HCT116 (cell line): ENCODE results near the gene ST3GAL2. TPM values are rescaled to one million over a fixed set of nuclear protein-coding genes. Genes with fewer than 3 reads are reported as not detected.
"Not testable (repeated sequence)": the region's sequence is repeated elsewhere in the genome, so short reads cannot be mapped to it uniquely, and the experiment has no call there.

Source experiments
- ATAC-seq: fragments of 200-7000 bp; cut with Tn5 transposase; 2 replicates; pipeline ENCODE4 v1.9.1; 2020; ENCODE audit warnings: mild to moderate bottlenecking, moderate library complexity
- BruUV-seq: library from RNA; stranded (reverse); fragments of 400-500 nt; replicated peaks from 2 replicates; lab custom pipeline; 2021; lab: Mats Ljungman, UMichigan
- CTCF ChIA-PET: fragments of 300-600 bp; sonication (Branson Sonifier 250); formaldehyde crosslinking; loops from one replicate; lab custom pipeline; 2021; ENCODE audit warnings: antibody characterized with exemption; lab: Charles Lee
- POLR2A ChIA-PET: fragments of 300-600, 350-600 bp; sonication (Branson Sonifier 250); formaldehyde crosslinking; loops from one replicate; lab custom pipeline; 2021; ENCODE audit warnings: antibody characterized with exemption; lab: Charles Lee
- RAD21 ChIA-PET, 2 experiments: fragments of 300-600 bp; sonication (Branson Sonifier 250); formaldehyde crosslinking; loops; one replicate each; lab custom pipeline; 2023; ENCODE audit warnings: low total read pairs in 2 of 2; ENCODE audit not compliant: uncharacterized antibody in 2 of 2, unreplicated experiment in 2 of 2, low non-redundant PET in 1 of 2; lab: Charles Lee
- DNase-seq: peaks from one replicate; pipeline ENCODE4 v3.0.0-alpha.2; 2010; ENCODE audit warnings: low read depth, low spot score
- H2AFZ ChIP-seq: fragments of 200-600 bp; shearing (Covaris generic), sonication (generic); 2 replicates; pipeline ENCODE4 v1.6.1; 2017; ENCODE audit warnings: low read depth, mixed run types, mixed read lengths, antibody characterized with exemption, low read length; ENCODE audit not compliant: poor library complexity, severe bottlenecking
- H3K27ac ChIP-seq: 2 replicates; pipeline ENCODE4 v1.5.1; 2012; ENCODE audit warnings: low read depth, low read length
- H3K27me3 ChIP-seq: fragments of 200-600 bp; sonication (generic); 2 replicates; pipeline ENCODE4 v1.6.1; 2016; ENCODE audit warnings: mixed run types, low read length, mixed read lengths; ENCODE audit not compliant: insufficient read depth
- H3K36me3 ChIP-seq, 2 experiments: fragments of 200-500 bp in 1 of 2; fragments of 200-600 bp in 1 of 2; sonication (Bioruptor generic) in 1 of 2; sonication (generic) in 1 of 2; 2 replicates each; pipeline versions ENCODE4 v1.5.1 to v1.6.1; 2014 to 2016; ENCODE audit warnings: low read length in 2 of 2, inconsistent platforms in 1 of 2, mixed read lengths in 1 of 2, mixed run types in 1 of 2; ENCODE audit not compliant: insufficient read depth in 2 of 2, control insufficient read depth in 1 of 2
- H3K4me1 ChIP-seq, 2 experiments: fragments of 200-600 bp in 1 of 2; sonication (generic) in 1 of 2; 2 replicates each; pipeline versions ENCODE4 v1.5.1 to v1.6.1; 2012 to 2017; ENCODE audit warnings: low read length in 2 of 2, inconsistent platforms in 1 of 2, mild to moderate bottlenecking in 1 of 2, mixed read lengths in 1 of 2, mixed run types in 1 of 2, moderate library complexity in 1 of 2; ENCODE audit not compliant: insufficient read depth in 2 of 2, control insufficient read depth in 1 of 2
- H3K4me2 ChIP-seq: fragments of 200-600 bp; sonication (generic); 2 replicates; pipeline ENCODE4 v1.6.1; 2017; ENCODE audit warnings: mixed run types, low read length, mixed read lengths
- H3K4me3 ChIP-seq, 2 experiments: fragments of 200-600 bp in 1 of 2; sonication (generic) in 1 of 2; replicated peaks in 1 of 2; 2 replicates each; pipeline ENCODE4 v1.5.1; 2011 to 2016; ENCODE audit warnings: low read length in 2 of 2, control low read depth in 1 of 2, low read depth in 1 of 2, mild to moderate bottlenecking in 1 of 2, mixed read lengths in 1 of 2, mixed run types in 1 of 2
- H3K79me2 ChIP-seq: fragments of 200-600 bp; sonication (generic); 2 replicates; pipeline ENCODE4 v1.6.1; 2017; ENCODE audit warnings: mild to moderate bottlenecking, mixed run types, low read length, moderate library complexity, mixed read lengths; ENCODE audit not compliant: insufficient read depth
- H3K9ac ChIP-seq: fragments of 200-600 bp; sonication (generic); 2 replicates; pipeline ENCODE4 v1.6.1; 2016; ENCODE audit warnings: low read length, mixed read lengths
- H3K9me2 ChIP-seq: fragments of 200-600 bp; sonication (generic), shearing (Covaris generic); 2 replicates; pipeline ENCODE4 v1.6.1; 2017; ENCODE audit warnings: mixed run types, mild to moderate bottlenecking, moderate library complexity; ENCODE audit not compliant: insufficient read depth
- H3K9me3 ChIP-seq, 2 experiments: fragments of 200-500 bp in 1 of 2; fragments of 200-600 bp in 1 of 2; sonication (Bioruptor generic) in 1 of 2; sonication (generic) in 1 of 2; 2 replicates each; pipeline ENCODE4 v1.6.1; 2014 to 2017; ENCODE audit warnings: low read length in 2 of 2, mixed read lengths in 2 of 2, inconsistent platforms in 1 of 2, low read depth in 1 of 2, mild to moderate bottlenecking in 1 of 2, mixed run types in 1 of 2, moderate library complexity in 1 of 2; ENCODE audit not compliant: control insufficient read depth in 1 of 2, insufficient read depth in 1 of 2
- H4K20me1 ChIP-seq: fragments of 200-600 bp; sonication (generic), shearing (Covaris generic); 2 replicates; pipeline ENCODE4 v1.6.1; 2017; ENCODE audit warnings: mixed run types, mild to moderate bottlenecking, moderate library complexity; ENCODE audit not compliant: insufficient read depth
- CBX3 ChIP-seq: IDR thresholded peaks from 2 replicates; pipeline ENCODE4 v1.6.1; 2012; ENCODE audit warnings: low read depth
- ELF1 ChIP-seq: IDR thresholded peaks from 2 replicates; pipeline ENCODE4 v1.6.1; 2012; ENCODE audit warnings: low read depth, borderline replicate concordance
- POLR2A ChIP-seq: IDR thresholded peaks from 2 replicates; pipeline ENCODE4 v1.7.0; 2011; ENCODE audit warnings: borderline replicate concordance; ENCODE audit not compliant: insufficient read depth, insufficient read length; ENCODE audit errors: extremely low read depth
- REST ChIP-seq: IDR thresholded peaks from 2 replicates; pipeline ENCODE4 v1.6.1; 2012; ENCODE audit warnings: low read depth
- SP1 ChIP-seq: IDR thresholded peaks from 2 replicates; pipeline ENCODE4 v1.6.1; 2012; ENCODE audit warnings: low read depth
- SRF ChIP-seq: IDR thresholded peaks from 2 replicates; pipeline ENCODE4 v1.6.1; 2012; ENCODE audit warnings: low read depth
- YY1 ChIP-seq: IDR thresholded peaks from 2 replicates; pipeline ENCODE4 v1.6.1; 2011; ENCODE audit warnings: low read length, low read depth, moderate library complexity, mild to moderate bottlenecking; ENCODE audit not compliant: insufficient replicate concordance; ENCODE audit errors: extremely low read depth
- ZNF274 ChIP-seq: fragments of 200-500 bp; sonication (Bioruptor generic); IDR thresholded peaks from 2 replicates; pipeline ENCODE4 v1.6.1; 2014; ENCODE audit warnings: mild to moderate bottlenecking, low read depth, low read length, inconsistent platforms
- intact Hi-C: fragments of 100-400 bp; cut with micrococcal nuclease; formaldehyde crosslinking; loops from 2 replicates; pipeline ENCODE4 v1.10.0; 2022
- total RNA-seq: library from RNA; stranded (reverse); gene quantifications from one replicate; pipeline ENCODE4 v1.2.1, GENCODE V29; 2021; ENCODE audit not compliant: unreplicated experiment

Gene ST3GAL2
- total RNA-seq, 1 experiment from 2014 or later = 9.5 TPM

DNA sequence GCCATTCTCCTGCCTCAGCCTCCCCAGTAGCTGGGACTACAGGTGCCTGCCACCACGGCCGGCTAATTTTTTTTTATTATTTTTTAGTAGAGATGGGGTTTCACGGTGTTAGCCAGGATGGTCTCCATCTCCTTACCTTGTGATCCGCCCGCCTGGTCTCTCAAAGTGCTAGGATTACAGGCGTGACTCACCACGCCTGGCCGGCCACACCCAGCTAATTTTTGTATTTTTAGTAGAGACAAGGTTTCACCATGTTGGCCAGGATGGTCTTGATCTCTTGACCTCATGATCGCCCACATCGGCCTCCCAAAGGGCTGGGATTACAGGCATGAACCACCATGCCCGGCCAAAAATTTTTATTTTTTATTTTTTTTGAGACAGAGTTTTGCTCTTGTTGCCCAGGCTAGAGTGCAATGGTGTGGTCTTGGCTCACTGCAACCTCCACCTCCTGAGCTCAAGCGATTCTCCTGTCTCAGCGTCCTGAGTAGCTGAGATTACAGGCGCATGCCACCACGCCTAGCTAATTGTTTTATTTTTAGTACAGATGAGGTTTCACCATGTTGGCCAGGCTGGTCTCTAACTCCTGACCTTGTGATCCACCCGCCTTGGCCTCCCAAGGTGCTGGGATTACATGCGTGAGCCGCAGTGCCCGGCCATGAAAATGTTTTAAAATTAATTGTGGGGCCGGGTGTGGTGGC is 52.5 kb downstream of the ST3GAL2 start:
- peak overlapping the region; percentile 23; the same call in 1 of the 2 replicates for H3K9ac ChIP-seq
- DNase-seq, H3K36me3 ChIP-seq, CTCF ChIA-PET, BruUV-seq, H4K20me1 ChIP-seq, RAD21 ChIA-PET, H2AFZ ChIP-seq, H3K9me2 ChIP-seq, intact Hi-C loops, H3K27me3 ChIP-seq, H3K79me2 ChIP-seq, H3K9me3 ChIP-seq: not testable (repeated sequence)
- POLR2A ChIA-PET = interaction anchor here (0.6 kb wide), 1 partner anchor 384 kb away, joined by 3 read pairs; no protein-coding TSS in a partner anchor
- ATAC-seq = peak; percentile 40
- H3K4me1 ChIP-seq = peaks cover 20 to 45% of the 10 kb centered on the region in 2 experiments
- H3K27ac ChIP-seq = peak overlapping the region; percentile 78
- peak overlapping the region in 1 of 2 experiments; percentile 25; a peak in 2 of 4 replicates for H3K4me3 ChIP-seq
- H3K4me2 ChIP-seq = peak overlapping the region; percentile 64

DNA sequence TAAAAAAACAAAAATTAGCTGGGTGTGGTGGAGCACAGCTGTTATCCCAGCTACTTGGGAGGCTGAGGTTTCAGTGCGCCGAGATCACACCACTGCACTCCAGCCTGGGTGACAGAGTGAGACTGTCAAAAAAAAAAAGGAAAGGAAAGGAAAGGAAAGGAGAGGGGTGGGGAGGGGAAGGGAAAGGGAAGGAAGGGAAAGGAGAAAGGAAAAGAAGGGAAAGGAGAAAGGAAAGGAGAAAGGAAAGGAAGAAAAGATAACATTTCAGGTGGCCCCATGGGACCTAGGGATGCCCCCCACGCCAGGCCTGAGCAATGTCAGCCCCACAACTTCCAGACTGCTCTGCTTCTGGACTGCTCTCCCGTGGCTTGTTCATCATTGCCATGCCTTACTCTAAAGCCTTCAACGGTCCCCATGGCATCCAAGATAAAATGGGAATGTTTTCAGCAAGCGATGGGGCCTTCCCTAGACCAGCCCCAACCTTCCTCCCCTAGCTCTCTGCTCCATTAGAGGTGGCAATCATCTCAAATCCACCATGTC is 55.4 kb downstream of the ST3GAL2 start:
- H3K27ac ChIP-seq = no peak overlapping the region
- intact Hi-C loops = loop anchor here (5.0 kb wide), 1 partner anchor 54 kb away; the partner anchor contains the start of gene ST3GAL2
- ATAC-seq (no peak), DNase-seq (no peak)
- no peaks in the 10 kb centered on the region for H3K36me3 ChIP-seq
- RAD21 ChIA-PET = interaction anchor here in 1 of 2 experiments (0.7 kb wide), 1 partner anchor 60 kb away, joined by 7 read pairs; no protein-coding TSS in a partner anchor
- no peak overlapping the region for H3K4me2 ChIP-seq
- POLR2A ChIA-PET = no interaction called here
- no peaks in the 10 kb centered on the region for H3K9me3 ChIP-seq
- H2AFZ ChIP-seq = no peak overlapping the region
- CTCF ChIA-PET = no interaction called here
- H3K79me2 ChIP-seq = peaks cover 19% of the 10 kb centered on the region
- H3K9ac ChIP-seq = no peak overlapping the region
- no peaks in the 10 kb centered on the region for H3K9me2 ChIP-seq
- no TSS peak for BruUV-seq
- TF ChIP-seq SP1 (no peak), CBX3 (no peak), YY1 (no peak), POLR2A (no peak), SRF (no peak), ELF1 (no peak), REST (no peak), ZNF274 (no peak)
- TF ChIP-seq, all 23 proteins: peak for 0
- Histone ChIP-seq H3K27me3 (no peaks in the 10 kb centered on the region), H4K20me1 (no peaks in the 10 kb centered on the region), H3K4me3 (no peak overlapping the region), H3K4me1 (peaks cover 24 to 47% of the 10 kb centered on the region in 2 experiments)
